ENCODE measurements around the gene SCUBE1.
"Not testable (repeated sequence)": the region's sequence is repeated elsewhere in the genome, so short reads cannot be mapped to it uniquely, and the experiment has no call there.

Gene SCUBE1

GRCh38 chr22:43355688-43356087, 12.5 kb upstream of the SCUBE1 start:
- not testable (repeated sequence) for DNase-seq

- no peak for DNase-seq
These were observed 8.8 kb upstream of the SCUBE1 start for GRCh38 chr22:43351966-43352345.

- no peak for DNase-seq
These were observed 6.5 kb upstream of the SCUBE1 start for GRCh38 chr22:43349636-43350035.

GRCh38 chr22:43346521-43346929, 3.4 kb upstream of the SCUBE1 start:
- DNase-seq: peak; percentile 28

GRCh38 chr22:43345761-43346301, 2.7 kb upstream of the SCUBE1 start:
- DNase-seq: no peak

- DNase-seq: no peak
These were observed 2.2 kb upstream of the SCUBE1 start for GRCh38 chr22:43345356-43345755.

- DNase-seq: no peak
These were observed 1.3 kb upstream of the SCUBE1 start for GRCh38 chr22:43344520-43344787.

GRCh38 chr22:43343670-43344519, 723 bp upstream of the SCUBE1 start:
- no peak for DNase-seq

GRCh38 chr22:43342347-43343261, 568 bp downstream of the SCUBE1 start:
- DNase-seq: no peak

GRCh38 chr22:43341565-43341964, 1.6 kb downstream of the SCUBE1 start:
- no peak for DNase-seq

GRCh38 chr22:43338766-43339345, 4.3 kb downstream of the SCUBE1 start:
- no peak for DNase-seq

GRCh38 chr22:43337946-43338345, 5.2 kb downstream of the SCUBE1 start:
- DNase-seq: no peak

- no peak for DNase-seq
These were observed 5.8 kb downstream of the SCUBE1 start for GRCh38 chr22:43337385-43337784.

- DNase-seq: no peak
These were observed 8.8 kb downstream of the SCUBE1 start for GRCh38 chr22:43334378-43334777.

GRCh38 chr22:43333978-43334377, 9.2 kb downstream of the SCUBE1 start:
- DNase-seq: no peak

- no peak for DNase-seq
These were observed 10.0 kb downstream of the SCUBE1 start for GRCh38 chr22:43333156-43333555.

GRCh38 chr22:43331698-43332097, 11.5 kb downstream of the SCUBE1 start:
- no peak for DNase-seq

- DNase-seq: no peak
These were observed 12.1 kb downstream of the SCUBE1 start for GRCh38 chr22:43331069-43331451.

GRCh38 chr22:43330178-43331068, 12.7 kb downstream of the SCUBE1 start:
- no peak for DNase-seq

- DNase-seq: no peak
These were observed 14.1 kb downstream of the SCUBE1 start for GRCh38 chr22:43329061-43329460.

GRCh38 chr22:43327157-43327438, 16.1 kb downstream of the SCUBE1 start:
- no peak for DNase-seq

GRCh38 chr22:43326331-43327156, 16.6 kb downstream of the SCUBE1 start:
- DNase-seq: peak; percentile 69

Measured in NCI-H146 (cell line).